Activated CD8-positive, alpha-beta memory T cell treated with anti-CD3 and anti-CD28 coated beads, Interleukin-2, amount 50 U/mL, for 1 hour (primary cell): ENCODE results near the gene LCE2B.
"Not testable (repeated sequence)": the region's sequence is repeated elsewhere in the genome, so short reads cannot be mapped to it uniquely, and the experiment has no call there.

Source experiments
- DNase-seq: peaks from one replicate; pipeline ENCODE4 v3.0.0-alpha.2; 2020; ENCODE audit errors: extremely low read depth

Gene LCE2B

GRCh38 chr1:152685823-152686222 lies at the start of gene LCE2B:
LCE2B (plus strand) TSS chr1:152686123; CDS start chr1:152686844, 721 bp downstream.
- not testable (repeated sequence) for DNase-seq

GRCh38 chr1:152640351-152640750 lies 45.6 kb upstream of the LCE2B start:
- DNase-seq, result no peak

- no peak for DNase-seq
Observed at GRCh38 chr1:152643945-152644344, 42.0 kb upstream of the LCE2B start.

GRCh38 chr1:152645146-152645545 lies 40.8 kb upstream of the LCE2B start:
- no peak for DNase-seq

- no peak for DNase-seq
Observed at GRCh38 chr1:152646656-152647055, 39.3 kb upstream of the LCE2B start.

- no peak for DNase-seq
Observed at GRCh38 chr1:152654110-152654509, 31.8 kb upstream of the LCE2B start.

- no peak for DNase-seq
Observed at GRCh38 chr1:152656459-152656858, 29.5 kb upstream of the LCE2B start.

- DNase-seq, result no peak
Observed at GRCh38 chr1:152657677-152658076, 28.2 kb upstream of the LCE2B start.

GRCh38 chr1:152658649-152659048 lies 27.3 kb upstream of the LCE2B start:
- no peak for DNase-seq

- DNase-seq, result no peak
Observed at GRCh38 chr1:152663098-152663497, 22.8 kb upstream of the LCE2B start, which contains the start of gene LCE2D. LCE2D (plus strand) TSS chr1:152663380; CDS start chr1:152664106, 726 bp downstream.

GRCh38 chr1:152666171-152666570 lies 19.8 kb upstream of the LCE2B start:
- DNase-seq, result not testable (repeated sequence)

- no peak for DNase-seq
Observed at GRCh38 chr1:152667648-152668047, 18.3 kb upstream of the LCE2B start.

- no peak for DNase-seq
Observed at GRCh38 chr1:152673016-152673415, 12.9 kb upstream of the LCE2B start.

GRCh38 chr1:152674983-152675382 lies 10.9 kb upstream of the LCE2B start, which contains the start of gene LCE2C:
LCE2C (plus strand) TSS chr1:152675279; CDS start chr1:152676016, 737 bp downstream.
- DNase-seq, result not testable (repeated sequence)

GRCh38 chr1:152679459-152679858 lies 6.5 kb upstream of the LCE2B start:
- no peak for DNase-seq

GRCh38 chr1:152681616-152682015 lies 4.3 kb upstream of the LCE2B start:
- DNase-seq, result no peak

- DNase-seq, result no peak
Observed at GRCh38 chr1:152683846-152684245, 2.1 kb upstream of the LCE2B start.

- no peak for DNase-seq
Observed at GRCh38 chr1:152697701-152698600, 12.0 kb downstream of the LCE2B start, which contains the start of gene LCE2A. LCE2A (plus strand) TSS chr1:152698345; CDS start chr1:152698902, 557 bp downstream.

- no peak for DNase-seq
Observed at GRCh38 chr1:152699746-152700145, 13.8 kb downstream of the LCE2B start.

GRCh38 chr1:152707860-152708259 lies 21.9 kb downstream of the LCE2B start, which contains the start of gene LCE4A:
LCE4A (plus strand) TSS chr1:152708160; CDS start chr1:152709076, 916 bp downstream.
- no peak for DNase-seq

GRCh38 chr1:152718238-152718637 lies 32.3 kb downstream of the LCE2B start:
- DNase-seq, result no peak

- DNase-seq, result no peak
Observed at GRCh38 chr1:152725261-152725660, 39.3 kb downstream of the LCE2B start.

- no peak for DNase-seq
Observed at GRCh38 chr1:152728986-152729385, 43.1 kb downstream of the LCE2B start.
